Smooth muscle cell of bladder (primary cell): ENCODE results near the gene MICOS13. TPM values are rescaled to one million over a fixed set of nuclear protein-coding genes. Genes with fewer than 3 reads are reported as not detected.

Source experiments
- total RNA-seq: library from RNA; depleted of rRNA; stranded (reverse); fragments of >200 nt; gene quantifications from 2 replicates; pipeline ENCODE4 v1.2.3, GENCODE V29; 2014

Gene MICOS13
- total RNA-seq = 41.6 and 47.9 TPM in 2 replicates

GRCh38 chr19:5680437-5681368 lies at the start of gene MICOS13, which contains the start of gene HSD11B1L:
Gene MICOS13 (minus strand): TSS chr19:5680516. CDS start chr19:5680486, 30 bp downstream.
Gene HSD11B1L (plus strand): TSS chr19:5681027. CDS start chr19:5684833, 3,806 bp downstream.

GRCh38 chr19:5719961-5720790 lies 39.9 kb upstream of the MICOS13 start, which contains the start of the genes CATSPERD and LONP1:
Gene CATSPERD (plus strand): TSS chr19:5720637. CDS start chr19:5720738, 101 bp downstream.
Gene LONP1 (minus strand): TSS chr19:5720146. CDS start chr19:5720132, 14 bp downstream.

GRCh38 chr19:5690125-5690954 lies 10.0 kb upstream of the MICOS13 start, which contains the start of gene RPL36:
Gene RPL36 (plus strand): TSS chr19:5690295. CDS start chr19:5690508, 213 bp downstream.

Other genes with a start within 250 kb of the MICOS13 start
- not detected in 2 replicates for gene ZNRF4, start 225.1 kb downstream of the MICOS13 start, total RNA-seq
- 0.09 and 0.28 TPM in 2 replicates for gene TINCR, start 112.6 kb downstream of the MICOS13 start, total RNA-seq
- 26.5 and 38.3 TPM in 2 replicates for gene SAFB2, start 57.7 kb downstream of the MICOS13 start, total RNA-seq
- gene SAFB, start 57.4 kb downstream of the MICOS13 start, total RNA-seq = 39.3 and 56.0 TPM in 2 replicates
- 7.8 and 11.3 TPM in 2 replicates for gene HSD11B1L, start 511 bp upstream of the MICOS13 start, total RNA-seq
- 553 and 660 TPM in 2 replicates for gene RPL36, start 9.8 kb upstream of the MICOS13 start, total RNA-seq
- gene LONP1, start 39.6 kb upstream of the MICOS13 start, total RNA-seq = 128 and 131 TPM in 2 replicates
- gene CATSPERD, start 40.1 kb upstream of the MICOS13 start, total RNA-seq = not detected in 2 replicates
- 0.14 and 0.28 TPM in 2 replicates for gene PRR22, start 104.2 kb upstream of the MICOS13 start, total RNA-seq
- 19.5 and 28.3 TPM in 2 replicates for gene DUS3L, start 110.6 kb upstream of the MICOS13 start, total RNA-seq
- 0.14 and 0.18 TPM in 2 replicates for gene NRTN, start 124.6 kb upstream of the MICOS13 start, total RNA-seq
- gene FUT6, start 159.2 kb upstream of the MICOS13 start, total RNA-seq = not detected in 2 replicates
- not detected in 2 replicates for gene FUT3, start 170.9 kb upstream of the MICOS13 start, total RNA-seq
- gene FUT5, start 190.0 kb upstream of the MICOS13 start, total RNA-seq = not detected in 2 replicates
- gene NDUFA11, start 223.3 kb upstream of the MICOS13 start, total RNA-seq = 254 and 299 TPM in 2 replicates
- gene VMAC, start 224.4 kb upstream of the MICOS13 start, total RNA-seq = 6.3 and 6.7 TPM in 2 replicates
- gene CAPS, start 233.7 kb upstream of the MICOS13 start, total RNA-seq = 3.7 and 6.4 TPM in 2 replicates